Mesendoderm (in vitro differentiated cells): ENCODE measurements around the gene EIF4E2.

Experiments used
- DNase-seq: peaks from one replicate; pipeline ENCODE4 v3.0.0; 2013
- H2AK5ac ChIP-seq: 2 replicates; pipeline ENCODE4 v1.6.1; 2013; ENCODE audit warnings: low read length, inconsistent platforms
- H2BK120ac ChIP-seq: 2 replicates; pipeline ENCODE4 v1.6.1; 2013; ENCODE audit warnings: low read depth, mild to moderate bottlenecking, low read length, moderate library complexity, mixed read lengths
- H2BK15ac ChIP-seq: replicated peaks from 2 replicates; pipeline ENCODE4 v1.6.1; 2013; ENCODE audit warnings: low read depth, mild to moderate bottlenecking, moderate library complexity
- H2BK5ac ChIP-seq: 2 replicates; pipeline ENCODE4 v1.6.1; 2013; ENCODE audit warnings: low read length, inconsistent platforms
- H3K18ac ChIP-seq: 2 replicates; pipeline ENCODE4 v1.6.1; 2013; ENCODE audit warnings: mild to moderate bottlenecking, low read length, mixed read lengths
- H3K23ac ChIP-seq: one replicate; pipeline ENCODE4 v1.6.1; 2013; ENCODE audit warnings: low read length
- H3K27ac ChIP-seq: 2 replicates; pipeline ENCODE4 v1.5.1; 2013; ENCODE audit warnings: low read depth, mild to moderate bottlenecking, inconsistent platforms, low read length, moderate library complexity
- H3K27me3 ChIP-seq: 2 replicates; pipeline ENCODE4 v1.6.1; 2013; ENCODE audit warnings: low read length, control low read depth, mild to moderate bottlenecking, inconsistent platforms; ENCODE audit not compliant: insufficient read depth, poor library complexity
- H3K36me3 ChIP-seq: 2 replicates; pipeline ENCODE4 v1.6.1; 2013; ENCODE audit warnings: low read length, inconsistent platforms; ENCODE audit not compliant: control insufficient read depth, insufficient read depth
- H3K4ac ChIP-seq: one replicate; pipeline ENCODE4 v1.6.1; 2013; ENCODE audit warnings: low read depth, mild to moderate bottlenecking, low read length, moderate library complexity
- H3K4me1 ChIP-seq: 2 replicates; pipeline ENCODE4 v1.6.1; 2013; ENCODE audit warnings: low read depth, low read length, inconsistent platforms; ENCODE audit not compliant: control insufficient read depth
- H3K4me2 ChIP-seq: 2 replicates; pipeline ENCODE4 v1.6.1; 2013; ENCODE audit warnings: low read length
- H3K4me3 ChIP-seq: 2 replicates; pipeline ENCODE4 v1.5.1; 2013; ENCODE audit warnings: mild to moderate bottlenecking, low read length
- H3K56ac ChIP-seq: one replicate; pipeline ENCODE4 v1.6.1; 2013; ENCODE audit warnings: low read length
- H3K79me1 ChIP-seq: 2 replicates; pipeline ENCODE4 v1.6.1; 2013; ENCODE audit warnings: low read length, inconsistent platforms
- H3K79me2 ChIP-seq: 2 replicates; pipeline ENCODE4 v1.6.1; 2013; ENCODE audit warnings: mild to moderate bottlenecking, low read length; ENCODE audit not compliant: control insufficient read depth, insufficient read depth
- H3K9ac ChIP-seq: 2 replicates; pipeline ENCODE4 v1.6.1; 2013; ENCODE audit warnings: low read length, inconsistent platforms
- H4K5ac ChIP-seq: one replicate; pipeline ENCODE4 v1.6.1; 2013; ENCODE audit warnings: low read length
- H4K8ac ChIP-seq: one replicate; pipeline ENCODE4 v1.6.1; 2013; ENCODE audit warnings: low read depth, mild to moderate bottlenecking, control low read depth, low read length, moderate library complexity
- WGBS: extraction: QIAGEN DNeasy Blood & Tissue Kit; methylation state at CpG from one replicate; pipeline ENCODE4 v1.1.7; 2013; ENCODE audit warnings: low lambda C conversion rate, missing lambda C conversion rate; ENCODE audit not compliant: insufficient coverage; ENCODE audit errors: extremely low coverage; 5-methylcytosine and 5-hydroxymethylcytosine counted together

Gene EIF4E2

GRCh38 chr2:232613538-232614134 is 63.1 kb downstream of the EIF4E2 start:
- H4K5ac ChIP-seq = no peak overlapping the region
- no peaks in the 10 kb centered on the region for H3K27me3 ChIP-seq

GRCh38 chr2:232615339-232615738 is 64.8 kb downstream of the EIF4E2 start:
- no peak overlapping the region for H3K18ac ChIP-seq
- DNase-seq = no peak
- H3K56ac ChIP-seq = no peak overlapping the region
- H2BK15ac ChIP-seq = no peak overlapping the region
- H2AK5ac ChIP-seq = no peak overlapping the region
- H3K4me3 ChIP-seq = no peak overlapping the region
- H3K4me1 ChIP-seq = no peaks in the 10 kb centered on the region
- H3K4me2 ChIP-seq = no peak overlapping the region
- H3K4ac ChIP-seq = no peak overlapping the region
- no peaks in the 10 kb centered on the region for H3K79me1 ChIP-seq
- no peak overlapping the region for H3K23ac ChIP-seq
- H3K27me3 ChIP-seq = no peaks in the 10 kb centered on the region
- no peak overlapping the region for H2BK120ac ChIP-seq
- H3K9ac ChIP-seq = no peak overlapping the region
- no peak overlapping the region for H3K27ac ChIP-seq
- H2BK5ac ChIP-seq = no peak overlapping the region
- WGBS = no CpG with 5 or more reads among the region's 8 CpGs
- no peaks in the 10 kb centered on the region for H3K79me2 ChIP-seq
- H4K5ac ChIP-seq = no peak overlapping the region
- no peaks in the 10 kb centered on the region for H3K36me3 ChIP-seq
- H4K8ac ChIP-seq = no peak overlapping the region

More at GRCh38 chr2:232613538-232614134, 63.1 kb downstream of the EIF4E2 start:
- Histone ChIP-seq H3K4me3 (no peak overlapping the region), H2BK5ac (no peak overlapping the region), H3K4me1 (no peaks in the 10 kb centered on the region), H2BK120ac (no peak overlapping the region), H4K8ac (no peak overlapping the region), H3K79me1 (no peaks in the 10 kb centered on the region), H3K79me2 (no peaks in the 10 kb centered on the region), H3K9ac (no peak overlapping the region), H3K4me2 (no peak overlapping the region), H2BK15ac (no peak overlapping the region), H3K4ac (no peak overlapping the region), H3K36me3 (no peaks in the 10 kb centered on the region), H3K56ac (no peak overlapping the region), H2AK5ac (no peak overlapping the region), H3K18ac (no peak overlapping the region), H3K23ac (no peak overlapping the region), H3K27ac (no peak overlapping the region)
- DNase-seq = no peak
- 65% methylated on average over 2 of the region's 3 CpGs for WGBS
